DMS53 treated with DMSO at 0.1 percent for 48 hours (cell line): Measurements from ENCODE around the gene TMEM135.
"Not testable (repeated sequence)": the region's sequence is repeated elsewhere in the genome, so short reads cannot be mapped to it uniquely, and the experiment has no call there.

Experiments
- DNase-seq: peaks from one replicate; lab custom pipeline; 2025; ENCODE audit not compliant: unreplicated experiment; lab: John Stamatoyannopoulos, UW

Gene TMEM135

DNA sequence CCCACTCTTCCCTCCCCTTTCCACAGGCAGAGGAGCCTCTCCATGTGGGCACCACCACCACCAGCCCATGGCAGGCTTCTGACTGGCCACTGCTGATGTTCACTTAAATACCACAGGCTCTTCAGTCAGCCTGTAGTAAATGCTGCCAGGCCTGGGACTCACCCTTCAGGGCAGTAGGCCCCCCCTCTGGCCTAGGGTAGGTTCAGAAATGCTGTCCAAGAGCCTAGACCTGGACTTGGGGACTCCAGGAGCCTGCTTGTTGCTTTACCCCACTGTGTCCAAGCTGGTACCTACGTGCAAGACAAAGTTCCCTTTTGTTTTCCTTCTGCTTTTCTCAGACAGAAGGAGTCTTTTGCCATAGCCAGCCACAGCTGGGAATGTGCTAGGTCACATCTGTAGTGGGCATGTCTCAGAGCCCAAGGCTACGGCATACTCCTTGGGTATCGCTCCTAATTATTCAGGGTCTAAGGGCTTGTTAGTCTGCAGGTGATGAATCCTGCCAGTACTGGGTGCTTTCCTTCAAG lies 38.6 kb downstream of the TMEM135 start:
- no peak for DNase-seq

GRCh38 chr11:87076874-87077429 lies 39.2 kb downstream of the TMEM135 start:
- no peak for DNase-seq

DNA sequence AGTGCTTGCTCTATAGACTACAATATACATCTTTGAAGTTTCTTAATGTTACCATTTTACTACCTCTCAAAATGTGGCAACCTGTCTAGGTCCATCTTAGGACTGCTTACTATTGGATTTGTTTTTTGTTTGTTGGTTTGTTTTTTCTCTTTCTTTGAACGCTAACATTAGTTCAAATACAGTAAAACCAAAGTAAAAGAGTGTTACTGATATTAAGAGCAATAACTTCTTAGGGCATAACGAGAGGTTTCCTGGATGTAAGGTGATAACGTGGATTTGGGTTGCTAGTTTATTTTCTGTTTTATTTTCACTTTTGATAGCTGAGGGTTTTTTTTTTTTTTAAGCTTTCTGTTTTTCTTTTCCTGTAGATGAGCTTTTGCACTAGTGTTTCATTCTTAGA lies 43.6 kb downstream of the TMEM135 start:
- no peak for DNase-seq

DNA sequence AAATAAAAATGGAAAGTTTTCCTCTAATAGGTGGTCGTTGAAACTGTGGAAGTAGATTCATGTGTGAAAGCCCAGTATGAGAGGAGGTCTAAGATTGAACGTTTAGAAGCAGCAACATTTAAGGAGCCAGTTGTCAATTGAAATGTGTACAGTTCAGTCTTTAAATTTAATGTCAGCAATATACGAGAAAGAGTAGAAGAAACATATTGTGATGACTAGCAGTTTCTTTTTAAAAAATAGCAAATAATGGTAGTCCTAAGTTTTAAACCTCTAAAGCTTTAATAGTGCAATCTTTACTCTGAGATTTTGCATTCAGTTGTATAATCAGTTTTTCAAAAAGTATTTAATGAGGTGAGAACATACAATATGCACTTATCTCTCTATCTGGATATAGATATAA lies 44.9 kb downstream of the TMEM135 start:
- DNase-seq = no peak

GRCh38 chr11:87083029-87083428 lies 45.3 kb downstream of the TMEM135 start:
- DNase-seq = no peak

- DNase-seq = no peak
Measured at GRCh38 chr11:87092159-87092558, 54.4 kb downstream of the TMEM135 start.

DNA sequence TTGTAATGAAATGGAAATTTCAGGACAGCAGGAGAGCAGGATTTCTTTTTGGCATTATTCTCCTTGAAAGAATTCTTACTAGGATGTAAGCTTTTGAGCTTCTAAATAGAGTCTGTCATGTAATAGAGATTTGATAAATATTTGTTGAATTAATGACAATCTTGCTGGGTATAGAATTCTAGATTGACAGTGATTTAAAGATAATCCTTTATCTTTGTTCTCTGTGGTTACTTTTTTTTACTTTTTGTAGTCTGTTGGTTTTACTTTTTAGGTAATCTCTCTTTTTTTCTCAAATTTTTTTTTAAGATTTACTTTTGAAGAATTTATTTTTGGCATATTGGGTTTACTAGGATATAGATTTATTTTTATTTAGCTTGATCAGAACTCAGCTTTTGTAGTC lies 54.8 kb downstream of the TMEM135 start:
- DNase-seq = no peak

- peak; percentile 73 for DNase-seq
Measured at GRCh38 chr11:87097582-87097981, 59.8 kb downstream of the TMEM135 start.

DNA sequence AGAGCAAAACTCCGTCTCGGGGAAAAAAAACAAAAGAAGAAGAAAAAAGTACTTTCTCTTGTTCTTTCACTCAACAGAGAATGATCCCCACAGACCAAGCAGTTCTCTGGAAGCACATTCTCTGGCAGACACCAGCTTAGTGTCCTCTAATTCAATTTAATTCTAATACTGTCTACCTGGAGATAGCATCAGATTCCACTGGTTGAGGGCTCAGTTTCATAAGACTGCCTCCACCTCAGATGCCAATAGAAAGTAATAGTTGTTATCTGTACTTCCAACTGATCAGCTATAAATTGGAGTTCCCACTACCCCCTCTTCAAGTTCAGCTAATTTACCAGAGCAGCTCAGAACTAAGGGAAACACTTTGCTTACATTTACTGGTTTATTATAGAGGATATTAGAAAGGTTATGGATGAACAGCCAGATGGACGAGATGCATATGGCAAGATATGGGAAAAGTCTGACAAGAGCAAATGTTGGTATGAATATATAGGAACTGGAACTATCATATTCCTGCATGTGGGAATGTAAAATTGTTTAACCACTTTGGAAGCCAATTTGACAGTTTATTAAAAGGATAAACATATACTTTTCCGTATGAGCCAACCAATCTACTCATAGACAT lies 64.3 kb downstream of the TMEM135 start:
- DNase-seq = no peak

- DNase-seq = not testable (repeated sequence)
Measured at GRCh38 chr11:87105826-87106225, 68.1 kb downstream of the TMEM135 start.

GRCh38 chr11:87107379-87107778 lies 69.6 kb downstream of the TMEM135 start:
- not testable (repeated sequence) for DNase-seq

- DNase-seq = no peak
Measured at GRCh38 chr11:87110443-87111131, 72.9 kb downstream of the TMEM135 start.

- no peak for DNase-seq
Measured at GRCh38 chr11:87114093-87114492, 76.4 kb downstream of the TMEM135 start.

GRCh38 chr11:87116185-87116584 lies 78.5 kb downstream of the TMEM135 start:
- DNase-seq = no peak

- DNase-seq = peak; percentile 40
Measured at GRCh38 chr11:87120937-87121336, 83.2 kb downstream of the TMEM135 start.

- no peak for DNase-seq
Measured at GRCh38 chr11:87122852-87123251, 85.1 kb downstream of the TMEM135 start.

GRCh38 chr11:87125257-87125656 lies 87.5 kb downstream of the TMEM135 start:
- no peak for DNase-seq

- DNase-seq = no peak
Measured at GRCh38 chr11:87127101-87127500, 89.4 kb downstream of the TMEM135 start.

GRCh38 chr11:87128372-87128771 lies 90.6 kb downstream of the TMEM135 start:
- DNase-seq = peak; percentile 96

GRCh38 chr11:87134524-87135106 lies 96.9 kb downstream of the TMEM135 start:
- no peak for DNase-seq

- DNase-seq = no peak
Measured at GRCh38 chr11:87136236-87136635, 98.5 kb downstream of the TMEM135 start.

GRCh38 chr11:87137711-87138110 lies 100.0 kb downstream of the TMEM135 start:
- DNase-seq = no peak
